GM18951 (cell line): ENCODE results near the gene BHMT.

Experiments
- POLR2A ChIP-seq: IDR thresholded peaks from 4 replicates; pipeline ENCODE4 v1.6.1; 2011; ENCODE audit warnings: mild to moderate bottlenecking; ENCODE audit not compliant: insufficient read length, insufficient read depth; ENCODE audit errors: extremely low read depth
- in situ Hi-C: fragments of 300-500 bp; cut with MboI; formaldehyde crosslinking; loops from one replicate; pipeline ENCODE4 v1.12.0; 2022; ENCODE audit warnings: low sequenced_read_pairs, mixed read lengths, inconsistent platforms; ENCODE audit not compliant: unreplicated experiment

Gene BHMT, protein sequence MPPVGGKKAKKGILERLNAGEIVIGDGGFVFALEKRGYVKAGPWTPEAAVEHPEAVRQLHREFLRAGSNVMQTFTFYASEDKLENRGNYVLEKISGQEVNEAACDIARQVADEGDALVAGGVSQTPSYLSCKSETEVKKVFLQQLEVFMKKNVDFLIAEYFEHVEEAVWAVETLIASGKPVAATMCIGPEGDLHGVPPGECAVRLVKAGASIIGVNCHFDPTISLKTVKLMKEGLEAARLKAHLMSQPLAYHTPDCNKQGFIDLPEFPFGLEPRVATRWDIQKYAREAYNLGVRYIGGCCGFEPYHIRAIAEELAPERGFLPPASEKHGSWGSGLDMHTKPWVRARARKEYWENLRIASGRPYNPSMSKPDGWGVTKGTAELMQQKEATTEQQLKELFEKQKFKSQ

DNA sequence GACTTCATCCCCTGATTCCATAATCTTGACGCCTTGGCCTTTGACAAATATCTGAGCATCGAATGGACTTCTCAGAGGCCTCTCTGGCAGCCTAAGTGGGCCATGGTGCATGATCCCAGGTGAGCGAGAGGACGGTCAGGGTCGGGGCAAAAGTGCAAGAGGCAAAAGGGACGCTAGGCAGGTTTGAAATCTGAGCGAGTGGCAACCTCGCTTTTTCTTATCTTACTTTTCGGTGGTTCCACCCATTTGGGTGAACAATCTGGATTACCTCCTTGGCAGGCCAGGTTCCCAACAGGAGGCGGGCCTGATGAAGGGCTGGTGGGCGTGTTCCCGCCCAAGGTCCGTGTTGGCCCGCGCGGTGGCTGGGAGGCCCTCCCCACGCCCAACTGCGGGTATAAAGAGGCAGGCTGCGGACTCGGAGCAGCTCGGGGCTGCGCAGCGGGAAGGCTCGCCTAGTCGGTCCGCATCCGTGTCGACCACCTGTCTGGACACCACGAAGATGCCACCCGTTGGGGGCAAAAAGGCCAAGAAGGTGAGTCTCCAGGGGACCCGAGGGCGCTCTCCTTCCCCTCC is at the start of gene BHMT:
BHMT (plus strand) TSS at position 423 of the 573 bp plus-strand sequence; CDS start at position 500, 77 bp downstream.
- in situ Hi-C loops, result no loop called here
- no peak for TF ChIP-seq POLR2A

DNA sequence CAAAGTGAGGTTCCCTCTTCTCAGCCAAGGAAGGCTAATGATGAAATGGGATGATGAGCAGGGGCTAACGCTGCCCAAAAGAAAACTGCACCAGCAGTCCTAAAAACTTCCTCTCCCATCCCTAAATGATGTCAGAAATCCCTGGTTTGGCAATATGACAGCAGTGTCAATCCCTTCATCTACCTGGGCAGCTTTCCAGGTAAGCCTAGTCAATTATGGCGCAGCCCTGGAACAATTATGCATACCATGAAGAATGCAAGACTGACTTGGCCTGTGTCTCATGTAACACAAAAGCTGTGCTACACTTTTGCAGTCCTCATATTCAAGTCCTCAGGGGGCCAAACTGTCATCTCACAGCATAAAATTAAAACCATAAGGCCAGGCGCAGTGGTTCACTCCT is 49.2 kb upstream of the BHMT start:
- in situ Hi-C loops, result no loop called here
- no peak for TF ChIP-seq POLR2A

DNA sequence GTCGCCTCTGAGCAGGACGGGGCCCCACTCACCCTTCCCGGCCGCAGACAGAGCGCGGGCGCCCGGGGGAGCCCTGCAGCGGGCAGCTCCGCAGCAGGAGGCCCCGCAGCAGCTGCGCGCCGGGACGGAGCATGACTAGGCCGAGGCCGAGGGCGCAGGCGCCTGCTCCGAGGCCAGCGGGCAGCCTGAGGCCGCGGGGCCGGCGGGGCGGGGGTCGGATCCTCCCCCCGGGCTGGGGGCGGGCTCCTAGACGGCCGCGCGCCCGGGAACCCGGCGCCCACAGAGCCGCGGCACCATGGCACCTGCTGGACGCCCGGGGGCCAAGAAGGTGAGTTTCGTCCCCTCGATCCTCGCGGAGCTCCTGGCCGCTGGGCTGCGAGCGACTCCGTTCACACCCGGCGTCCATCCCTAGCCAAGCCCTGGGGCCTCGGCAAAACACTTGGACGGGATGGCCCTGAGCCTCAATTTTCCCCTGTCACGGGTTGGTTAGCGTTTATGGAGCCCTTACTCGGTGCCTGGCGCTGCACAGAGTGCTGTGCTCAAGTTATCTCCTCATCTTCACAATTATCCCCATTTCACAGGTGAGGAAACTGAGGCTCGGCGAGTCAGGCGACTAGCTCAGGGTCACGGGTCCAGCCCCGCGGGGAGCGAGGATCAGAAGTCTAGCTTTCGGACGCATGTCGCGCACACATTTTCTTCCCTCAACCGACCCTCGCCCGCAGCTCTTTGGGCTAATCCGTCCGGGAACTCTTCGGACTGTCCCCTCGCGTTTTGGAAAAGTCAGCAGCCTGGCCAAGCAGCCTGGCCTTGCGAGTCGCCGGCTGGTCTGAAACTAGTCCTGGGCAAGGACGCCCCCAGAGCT is 41.9 kb upstream of the BHMT start, which contains the start of the genes BHMT2 and DMGDH:
BHMT2 (plus strand) TSS at position 280 of the 862 bp plus-strand sequence; CDS start at position 296, 16 bp downstream.
DMGDH (minus strand) TSS at position 187 of the 862 bp plus-strand sequence; CDS start at position 133, 54 bp downstream.
- in situ Hi-C loops, result no loop called here
- no peak for TF ChIP-seq POLR2A

DNA sequence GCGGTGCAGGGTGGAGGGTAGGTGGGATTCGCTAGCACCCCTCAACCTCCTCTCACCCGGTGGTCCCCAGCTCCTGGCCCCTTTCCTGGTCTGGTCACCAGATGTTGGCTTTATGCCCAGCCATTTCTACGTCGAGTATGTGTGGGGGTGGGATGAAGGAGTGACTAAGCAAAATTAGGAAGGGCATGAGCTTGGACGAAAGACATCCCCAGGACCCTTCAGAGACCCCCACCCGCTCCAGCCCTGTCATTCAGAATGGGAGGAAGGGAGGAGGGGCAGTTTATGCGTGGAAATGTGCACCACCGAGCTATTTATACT is 41.3 kb upstream of the BHMT start:
- in situ Hi-C loops, result no loop called here

DNA sequence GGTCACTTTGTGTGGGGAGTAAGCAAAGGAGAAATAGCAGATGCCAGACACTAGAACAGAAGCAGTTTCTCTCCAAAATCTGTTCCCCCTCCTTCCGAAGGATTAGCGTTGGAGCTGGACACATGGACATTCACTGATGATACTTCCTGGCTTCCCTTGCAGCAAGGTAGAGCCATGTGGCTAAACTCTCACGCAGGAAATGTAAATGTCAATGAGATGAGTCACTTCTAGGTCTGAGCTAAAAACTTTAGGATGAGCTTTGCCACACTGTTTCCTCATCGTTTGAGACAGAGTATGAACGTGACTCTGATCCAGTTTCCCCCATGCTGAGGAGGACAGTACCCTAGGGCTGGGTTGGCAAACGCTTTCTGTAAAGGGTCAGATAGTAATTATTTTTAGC is 37.0 kb upstream of the BHMT start:
- no peak for TF ChIP-seq POLR2A
- in situ Hi-C loops, result no loop called here

More for the DNA sequence above, 41.3 kb upstream of the BHMT start:
- TF ChIP-seq POLR2A, result no peak

- TF ChIP-seq POLR2A, result no peak
- in situ Hi-C loops, result no loop called here
These were observed 35.8 kb upstream of the BHMT start for GRCh38 chr5:79075646-79076426.

GRCh38 chr5:79076819-79077218 is 34.8 kb upstream of the BHMT start:
- in situ Hi-C loops, result no loop called here
- no peak for TF ChIP-seq POLR2A

GRCh38 chr5:79077680-79078365 is 33.8 kb upstream of the BHMT start:
- in situ Hi-C loops, result no loop called here
- TF ChIP-seq POLR2A, result no peak

GRCh38 chr5:79080804-79081203 is 30.8 kb upstream of the BHMT start:
- in situ Hi-C loops, result no loop called here
- TF ChIP-seq POLR2A, result no peak

DNA sequence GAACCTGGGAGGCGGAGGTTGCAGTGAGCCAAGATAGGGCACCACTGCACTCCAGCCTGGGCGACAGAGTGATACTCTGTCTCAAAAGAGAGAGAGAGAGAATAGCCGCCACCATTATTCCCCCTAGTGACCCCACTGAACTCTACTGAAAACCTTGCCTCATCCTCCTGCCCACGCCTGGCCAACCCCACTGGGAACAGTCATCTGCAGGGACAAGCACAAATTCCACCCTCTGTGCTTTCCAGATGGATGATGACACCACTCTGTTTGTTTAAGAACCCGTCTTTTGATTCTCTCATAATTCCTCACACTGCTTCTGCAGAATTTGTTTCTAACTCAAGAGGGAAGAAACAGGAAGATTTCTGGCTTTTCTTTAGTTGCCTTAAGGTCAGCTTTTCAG is 29.8 kb upstream of the BHMT start:
- TF ChIP-seq POLR2A, result no peak
- in situ Hi-C loops, result no loop called here

DNA sequence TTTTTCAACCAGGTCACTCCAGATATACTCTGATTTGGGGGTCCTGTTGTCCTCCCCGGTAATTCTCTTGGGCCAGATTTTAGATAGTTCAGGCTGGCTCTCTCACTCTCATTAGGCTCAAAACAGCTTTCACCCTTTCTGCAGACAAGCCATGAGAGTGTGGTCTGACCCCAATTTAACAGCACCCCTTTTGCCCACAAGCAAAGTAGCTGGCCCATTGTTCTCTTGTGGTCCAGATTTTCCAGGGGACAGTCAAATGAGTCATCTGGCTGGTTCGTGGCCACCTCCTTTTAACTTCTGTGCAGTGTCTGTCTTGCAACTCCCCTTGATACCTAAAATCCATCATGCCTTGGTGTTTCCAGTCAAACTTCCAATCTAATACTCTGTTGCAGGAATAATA is 25.5 kb upstream of the BHMT start:
- in situ Hi-C loops, result no loop called here

DNA sequence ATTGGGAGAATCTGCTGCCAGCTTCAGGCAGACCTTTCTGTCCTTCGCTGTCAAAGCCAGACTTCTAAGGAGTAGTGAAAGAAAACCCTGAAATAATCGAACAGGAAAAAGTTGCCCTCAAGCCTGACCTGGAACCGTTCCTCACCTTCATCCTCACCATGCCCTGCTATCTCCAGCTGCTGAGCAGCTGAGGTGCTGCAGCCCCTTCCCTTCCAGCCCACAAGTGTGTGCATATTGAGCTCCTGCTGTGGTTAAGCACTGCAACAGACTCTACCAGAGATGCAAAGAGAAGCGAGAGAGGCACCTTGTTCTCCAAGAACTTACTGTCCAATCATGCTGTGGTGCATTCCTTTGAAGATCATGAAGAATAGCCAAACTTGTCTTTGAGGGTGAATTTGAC is 23.1 kb upstream of the BHMT start:
- TF ChIP-seq POLR2A, result no peak
- in situ Hi-C loops, result no loop called here

More for the DNA sequence above, 25.5 kb upstream of the BHMT start:
- TF ChIP-seq POLR2A, result no peak

DNA sequence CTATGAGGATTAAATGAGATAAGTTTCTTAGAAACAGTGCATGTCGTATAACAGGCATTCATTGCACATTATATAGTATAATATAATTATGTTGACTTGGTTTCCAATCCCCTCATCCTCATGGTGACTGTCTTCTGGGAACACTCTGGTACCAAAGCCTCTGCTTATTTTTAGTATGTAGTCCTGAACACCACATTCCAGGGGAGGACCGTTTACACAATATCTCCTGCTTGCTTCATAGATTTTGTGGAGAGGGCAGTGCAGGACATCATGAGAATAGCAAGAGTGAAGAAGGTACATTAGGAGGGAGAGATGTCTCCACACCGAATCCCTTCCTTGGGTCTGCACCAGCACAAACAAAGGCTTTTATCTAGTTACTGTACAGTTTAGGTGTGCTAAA is 20.5 kb upstream of the BHMT start:
- in situ Hi-C loops, result no loop called here
- no peak for TF ChIP-seq POLR2A
